GM23338 (cell line): Measurements from ENCODE around the gene CERS5. TPM values are rescaled to one million over a fixed set of nuclear protein-coding genes. Genes with fewer than 3 reads are reported as not detected.

Source experiments
- ATAC-seq: fragments of 200-7000 bp; cut with Tn5 transposase; 3 replicates; pipeline ENCODE4 v1.9.1; 2020
- DNase-seq: peaks from one replicate; pipeline ENCODE4 v3.0.0-alpha.2; 2015; ENCODE audit warnings: low spot score
- H2AFZ ChIP-seq: fragments of 200-600 bp; sonication (generic); 2 replicates; pipeline ENCODE4 v1.8.0; 2016; ENCODE audit warnings: antibody characterized with exemption, mild to moderate bottlenecking, moderate library complexity
- H3F3A ChIP-seq: fragments of 200-600 bp; sonication (generic); replicated peaks from 2 replicates; pipeline ENCODE4 v1.8.0; 2017; ENCODE audit warnings: antibody characterized with exemption, mixed run types, low read depth
- H3K27ac ChIP-seq: fragments of 200-600 bp; sonication (generic); 2 replicates; pipeline ENCODE4 v1.6.1; 2016; ENCODE audit warnings: low read depth
- H3K27me3 ChIP-seq: fragments of 200-600 bp; sonication (generic); 2 replicates; pipeline ENCODE4 v1.8.0; 2016; ENCODE audit warnings: mild to moderate bottlenecking, mixed run types, moderate library complexity; ENCODE audit not compliant: insufficient read depth
- H3K36me3 ChIP-seq: fragments of 200-600 bp; sonication (generic); 2 replicates; pipeline ENCODE4 v1.8.0; 2016; ENCODE audit warnings: mild to moderate bottlenecking; ENCODE audit not compliant: insufficient read depth
- H3K4me1 ChIP-seq: fragments of 200-600 bp; sonication (generic); 2 replicates; pipeline ENCODE4 v1.8.0; 2016; ENCODE audit warnings: mild to moderate bottlenecking, moderate library complexity; ENCODE audit not compliant: insufficient read depth
- H3K4me2 ChIP-seq: fragments of 200-600 bp; sonication (generic); 2 replicates; pipeline ENCODE4 v1.7.1; 2017; ENCODE audit warnings: mixed run types
- H3K4me3 ChIP-seq: fragments of 200-600 bp; sonication (generic); 2 replicates; pipeline ENCODE4 v1.6.1; 2016; ENCODE audit warnings: mixed run types
- H3K79me2 ChIP-seq: fragments of 200-600 bp; sonication (generic); replicated peaks from 2 replicates; pipeline ENCODE4 v1.8.0; 2017; ENCODE audit warnings: mild to moderate bottlenecking; ENCODE audit not compliant: insufficient read depth
- H3K9me2 ChIP-seq: fragments of 200-600 bp; sonication (generic); 2 replicates; pipeline ENCODE4 v1.8.0; 2017; ENCODE audit not compliant: insufficient read depth
- H4K20me1 ChIP-seq: fragments of 200-600 bp; sonication (generic); replicated peaks from 2 replicates; pipeline ENCODE4 v1.8.0; 2017; ENCODE audit warnings: mild to moderate bottlenecking; ENCODE audit not compliant: insufficient read depth
- H3K27ac Mint-ChIP-seq: 2 replicates; pipeline ENCODE4 v1.8.0; 2020; ENCODE audit warnings: inconsistent platforms, mild to moderate bottlenecking, moderate library complexity, mixed read lengths
- H3K27me3 Mint-ChIP-seq: 3 replicates; pipeline ENCODE4 v1.8.0; 2022; ENCODE audit warnings: low read depth, mild to moderate bottlenecking, moderate library complexity, mixed read lengths, inconsistent platforms; ENCODE audit not compliant: insufficient read depth, poor library complexity
- H3K36me3 Mint-ChIP-seq: 3 replicates; pipeline ENCODE4 v1.8.0; 2021; ENCODE audit warnings: low read depth, mild to moderate bottlenecking, inconsistent platforms, moderate library complexity, mixed read lengths
- H3K4me1 Mint-ChIP-seq: 3 replicates; pipeline ENCODE4 v1.8.0; 2020; ENCODE audit warnings: mild to moderate bottlenecking, inconsistent platforms, mixed read lengths
- H3K4me3 Mint-ChIP-seq: 3 replicates; pipeline ENCODE4 v1.8.0; 2021; ENCODE audit warnings: moderate library complexity, mild to moderate bottlenecking, inconsistent platforms, mixed read lengths
- H3K9me3 Mint-ChIP-seq: 3 replicates; pipeline ENCODE4 v1.8.0; 2020; ENCODE audit warnings: moderate library complexity, mild to moderate bottlenecking, inconsistent platforms, mixed read lengths
- EZH2phosphoT487 ChIP-seq: fragments of 200-600 bp; sonication (generic); IDR thresholded peaks from one replicate; pipeline ENCODE4 v1.8.1; 2018; ENCODE audit warnings: antibody characterized with exemption; ENCODE audit not compliant: unreplicated experiment
- NANOG ChIP-seq: IDR thresholded peaks from 2 replicates; pipeline ENCODE4 v1.6.1; 2016; ENCODE audit warnings: antibody characterized with exemption, borderline replicate concordance
- POLR2AphosphoS5 ChIP-seq: IDR thresholded peaks from 2 replicates; pipeline ENCODE4 v1.6.1; 2016; ENCODE audit warnings: antibody characterized with exemption, low read depth
- STAT1 ChIP-seq: IDR thresholded peaks from one replicate; pipeline ENCODE4 v1.6.1; 2016; ENCODE audit warnings: antibody characterized with exemption; ENCODE audit not compliant: unreplicated experiment
- ZNF331 ChIP-seq: fragments of 250-450 bp; sonication (Bioruptor Pico); IDR thresholded peaks from 2 replicates; pipeline ENCODE4 v1.5.0; 2020; ENCODE audit warnings: low read depth, mild to moderate bottlenecking, moderate library complexity
- polyA plus RNA-seq: library from polyadenylated mRNA; unstranded; fragments of >200 nt; fragmentation: Nextera tagmentation; extraction: Ambion mirVana; gene quantifications from 2 replicates; pipeline ENCODE4 v1.2.1, GENCODE V29; 2016
- total RNA-seq: library from RNA; depleted of rRNA; stranded (reverse); fragments of >200 nt; shearing (Covaris generic); gene quantifications from 2 replicates; pipeline ENCODE4 v1.2.3, GENCODE V29; 2014
- TF ChIP-seq, protein P1 (sequence below): IDR thresholded peaks from one replicate; pipeline ENCODE4 v1.6.1; 2018; ENCODE audit warnings: antibody characterized with exemption; ENCODE audit not compliant: unreplicated experiment
- TF ChIP-seq, protein P2 (sequence below), 2 experiments: fragments of 200-600 bp in 1 of 2; sonication (generic) in 1 of 2; conservative IDR thresholded peaks; 2 replicates each; pipeline versions ENCODE4 v1.5.1 to v1.6.1; 2016 to 2017; ENCODE audit warnings: antibody characterized with exemption in 2 of 2, low read depth in 2 of 2, mild to moderate bottlenecking in 2 of 2, moderate library complexity in 1 of 2
- TF ChIP-seq, protein P3 (sequence below): IDR thresholded peaks from 2 replicates; pipeline ENCODE4 v1.6.1; 2016; ENCODE audit warnings: antibody characterized with exemption
- TF ChIP-seq, protein P4 (sequence below): fragments of 250-450 bp; sonication (Bioruptor Pico); IDR thresholded peaks from 2 replicates; pipeline ENCODE4 v1.5.0; 2020; ENCODE audit warnings: mild to moderate bottlenecking, moderate library complexity

CERS5 gene
- total and polyA plus RNA-seq, 2 experiments from 2014 or later = 42.7 to 56.5 TPM

DNA sequence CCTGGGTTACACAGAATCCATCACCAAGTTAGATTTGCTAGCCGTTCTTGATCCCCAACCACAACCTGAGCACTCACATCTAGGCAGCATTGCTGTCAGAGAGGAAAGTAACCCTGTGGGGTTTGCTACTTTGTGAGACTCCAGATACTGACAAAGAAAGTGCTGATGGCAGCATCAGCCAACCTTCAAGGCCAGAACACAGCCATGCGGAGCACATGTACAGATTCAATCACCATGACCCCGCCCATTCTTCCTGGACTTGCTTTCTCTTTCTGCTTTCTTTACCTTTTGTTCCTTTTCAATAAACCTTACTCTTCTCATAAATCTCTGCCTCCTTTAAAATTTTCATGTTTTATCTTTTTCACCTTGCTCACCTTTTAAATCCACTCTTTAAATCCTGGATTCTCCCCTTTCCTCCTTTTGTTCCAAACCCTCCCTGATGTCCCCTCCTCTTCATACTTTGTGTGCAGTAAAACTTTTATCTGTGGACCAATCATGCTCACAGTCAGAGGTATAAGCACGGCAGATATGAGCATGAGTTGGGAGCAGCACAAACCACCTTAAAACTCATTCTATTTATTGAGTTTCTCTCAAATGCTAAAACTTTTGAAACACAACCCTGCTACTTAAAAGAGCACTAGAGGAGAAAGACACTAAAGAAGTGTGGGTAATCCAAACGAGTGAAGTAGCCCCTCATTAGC, 21.9 kb upstream of the CERS5 start:
- no peak overlapping the region for H3K4me2 ChIP-seq
- no peaks in the 10 kb centered on the region for H3K36me3 ChIP-seq
- ATAC-seq (no peak), DNase-seq (no peak)
- H3K27ac ChIP-seq = no peak overlapping the region; the same call in 1 of the 2 replicates
- peaks cover 5% of the 10 kb centered on the region for H3K4me1 Mint-ChIP-seq
- no peak overlapping the region for H3K4me3 Mint-ChIP-seq
- no peaks in the 10 kb centered on the region for H3F3A ChIP-seq
- no peak overlapping the region for H2AFZ ChIP-seq
- H4K20me1 ChIP-seq = no peaks in the 10 kb centered on the region
- H3K4me1 ChIP-seq = no peaks in the 10 kb centered on the region
- H3K27me3 Mint-ChIP-seq = no peaks in the 10 kb centered on the region
- no peaks in the 10 kb centered on the region for H3K79me2 ChIP-seq
- TF ChIP-seq, protein P1, sequence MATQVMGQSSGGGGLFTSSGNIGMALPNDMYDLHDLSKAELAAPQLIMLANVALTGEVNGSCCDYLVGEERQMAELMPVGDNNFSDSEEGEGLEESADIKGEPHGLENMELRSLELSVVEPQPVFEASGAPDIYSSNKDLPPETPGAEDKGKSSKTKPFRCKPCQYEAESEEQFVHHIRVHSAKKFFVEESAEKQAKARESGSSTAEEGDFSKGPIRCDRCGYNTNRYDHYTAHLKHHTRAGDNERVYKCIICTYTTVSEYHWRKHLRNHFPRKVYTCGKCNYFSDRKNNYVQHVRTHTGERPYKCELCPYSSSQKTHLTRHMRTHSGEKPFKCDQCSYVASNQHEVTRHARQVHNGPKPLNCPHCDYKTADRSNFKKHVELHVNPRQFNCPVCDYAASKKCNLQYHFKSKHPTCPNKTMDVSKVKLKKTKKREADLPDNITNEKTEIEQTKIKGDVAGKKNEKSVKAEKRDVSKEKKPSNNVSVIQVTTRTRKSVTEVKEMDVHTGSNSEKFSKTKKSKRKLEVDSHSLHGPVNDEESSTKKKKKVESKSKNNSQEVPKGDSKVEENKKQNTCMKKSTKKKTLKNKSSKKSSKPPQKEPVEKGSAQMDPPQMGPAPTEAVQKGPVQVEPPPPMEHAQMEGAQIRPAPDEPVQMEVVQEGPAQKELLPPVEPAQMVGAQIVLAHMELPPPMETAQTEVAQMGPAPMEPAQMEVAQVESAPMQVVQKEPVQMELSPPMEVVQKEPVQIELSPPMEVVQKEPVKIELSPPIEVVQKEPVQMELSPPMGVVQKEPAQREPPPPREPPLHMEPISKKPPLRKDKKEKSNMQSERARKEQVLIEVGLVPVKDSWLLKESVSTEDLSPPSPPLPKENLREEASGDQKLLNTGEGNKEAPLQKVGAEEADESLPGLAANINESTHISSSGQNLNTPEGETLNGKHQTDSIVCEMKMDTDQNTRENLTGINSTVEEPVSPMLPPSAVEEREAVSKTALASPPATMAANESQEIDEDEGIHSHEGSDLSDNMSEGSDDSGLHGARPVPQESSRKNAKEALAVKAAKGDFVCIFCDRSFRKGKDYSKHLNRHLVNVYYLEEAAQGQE = no peak
- TF ChIP-seq STAT1 (no peak), EZH2phosphoT487 (no peak), ZNF331 (CRISPR knock-in tag) (no peak), POLR2AphosphoS5 (no peak), NANOG (no peak)
- TF ChIP-seq, protein P2, sequence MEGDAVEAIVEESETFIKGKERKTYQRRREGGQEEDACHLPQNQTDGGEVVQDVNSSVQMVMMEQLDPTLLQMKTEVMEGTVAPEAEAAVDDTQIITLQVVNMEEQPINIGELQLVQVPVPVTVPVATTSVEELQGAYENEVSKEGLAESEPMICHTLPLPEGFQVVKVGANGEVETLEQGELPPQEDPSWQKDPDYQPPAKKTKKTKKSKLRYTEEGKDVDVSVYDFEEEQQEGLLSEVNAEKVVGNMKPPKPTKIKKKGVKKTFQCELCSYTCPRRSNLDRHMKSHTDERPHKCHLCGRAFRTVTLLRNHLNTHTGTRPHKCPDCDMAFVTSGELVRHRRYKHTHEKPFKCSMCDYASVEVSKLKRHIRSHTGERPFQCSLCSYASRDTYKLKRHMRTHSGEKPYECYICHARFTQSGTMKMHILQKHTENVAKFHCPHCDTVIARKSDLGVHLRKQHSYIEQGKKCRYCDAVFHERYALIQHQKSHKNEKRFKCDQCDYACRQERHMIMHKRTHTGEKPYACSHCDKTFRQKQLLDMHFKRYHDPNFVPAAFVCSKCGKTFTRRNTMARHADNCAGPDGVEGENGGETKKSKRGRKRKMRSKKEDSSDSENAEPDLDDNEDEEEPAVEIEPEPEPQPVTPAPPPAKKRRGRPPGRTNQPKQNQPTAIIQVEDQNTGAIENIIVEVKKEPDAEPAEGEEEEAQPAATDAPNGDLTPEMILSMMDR (conservative IDR thresholded peaks at IDR 0.05; ENCODE audit: low read depth in 2 of 2) = no peak
- TF ChIP-seq, protein P3, sequence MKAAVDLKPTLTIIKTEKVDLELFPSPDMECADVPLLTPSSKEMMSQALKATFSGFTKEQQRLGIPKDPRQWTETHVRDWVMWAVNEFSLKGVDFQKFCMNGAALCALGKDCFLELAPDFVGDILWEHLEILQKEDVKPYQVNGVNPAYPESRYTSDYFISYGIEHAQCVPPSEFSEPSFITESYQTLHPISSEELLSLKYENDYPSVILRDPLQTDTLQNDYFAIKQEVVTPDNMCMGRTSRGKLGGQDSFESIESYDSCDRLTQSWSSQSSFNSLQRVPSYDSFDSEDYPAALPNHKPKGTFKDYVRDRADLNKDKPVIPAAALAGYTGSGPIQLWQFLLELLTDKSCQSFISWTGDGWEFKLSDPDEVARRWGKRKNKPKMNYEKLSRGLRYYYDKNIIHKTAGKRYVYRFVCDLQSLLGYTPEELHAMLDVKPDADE = no peak
- TF ChIP-seq, protein P4, sequence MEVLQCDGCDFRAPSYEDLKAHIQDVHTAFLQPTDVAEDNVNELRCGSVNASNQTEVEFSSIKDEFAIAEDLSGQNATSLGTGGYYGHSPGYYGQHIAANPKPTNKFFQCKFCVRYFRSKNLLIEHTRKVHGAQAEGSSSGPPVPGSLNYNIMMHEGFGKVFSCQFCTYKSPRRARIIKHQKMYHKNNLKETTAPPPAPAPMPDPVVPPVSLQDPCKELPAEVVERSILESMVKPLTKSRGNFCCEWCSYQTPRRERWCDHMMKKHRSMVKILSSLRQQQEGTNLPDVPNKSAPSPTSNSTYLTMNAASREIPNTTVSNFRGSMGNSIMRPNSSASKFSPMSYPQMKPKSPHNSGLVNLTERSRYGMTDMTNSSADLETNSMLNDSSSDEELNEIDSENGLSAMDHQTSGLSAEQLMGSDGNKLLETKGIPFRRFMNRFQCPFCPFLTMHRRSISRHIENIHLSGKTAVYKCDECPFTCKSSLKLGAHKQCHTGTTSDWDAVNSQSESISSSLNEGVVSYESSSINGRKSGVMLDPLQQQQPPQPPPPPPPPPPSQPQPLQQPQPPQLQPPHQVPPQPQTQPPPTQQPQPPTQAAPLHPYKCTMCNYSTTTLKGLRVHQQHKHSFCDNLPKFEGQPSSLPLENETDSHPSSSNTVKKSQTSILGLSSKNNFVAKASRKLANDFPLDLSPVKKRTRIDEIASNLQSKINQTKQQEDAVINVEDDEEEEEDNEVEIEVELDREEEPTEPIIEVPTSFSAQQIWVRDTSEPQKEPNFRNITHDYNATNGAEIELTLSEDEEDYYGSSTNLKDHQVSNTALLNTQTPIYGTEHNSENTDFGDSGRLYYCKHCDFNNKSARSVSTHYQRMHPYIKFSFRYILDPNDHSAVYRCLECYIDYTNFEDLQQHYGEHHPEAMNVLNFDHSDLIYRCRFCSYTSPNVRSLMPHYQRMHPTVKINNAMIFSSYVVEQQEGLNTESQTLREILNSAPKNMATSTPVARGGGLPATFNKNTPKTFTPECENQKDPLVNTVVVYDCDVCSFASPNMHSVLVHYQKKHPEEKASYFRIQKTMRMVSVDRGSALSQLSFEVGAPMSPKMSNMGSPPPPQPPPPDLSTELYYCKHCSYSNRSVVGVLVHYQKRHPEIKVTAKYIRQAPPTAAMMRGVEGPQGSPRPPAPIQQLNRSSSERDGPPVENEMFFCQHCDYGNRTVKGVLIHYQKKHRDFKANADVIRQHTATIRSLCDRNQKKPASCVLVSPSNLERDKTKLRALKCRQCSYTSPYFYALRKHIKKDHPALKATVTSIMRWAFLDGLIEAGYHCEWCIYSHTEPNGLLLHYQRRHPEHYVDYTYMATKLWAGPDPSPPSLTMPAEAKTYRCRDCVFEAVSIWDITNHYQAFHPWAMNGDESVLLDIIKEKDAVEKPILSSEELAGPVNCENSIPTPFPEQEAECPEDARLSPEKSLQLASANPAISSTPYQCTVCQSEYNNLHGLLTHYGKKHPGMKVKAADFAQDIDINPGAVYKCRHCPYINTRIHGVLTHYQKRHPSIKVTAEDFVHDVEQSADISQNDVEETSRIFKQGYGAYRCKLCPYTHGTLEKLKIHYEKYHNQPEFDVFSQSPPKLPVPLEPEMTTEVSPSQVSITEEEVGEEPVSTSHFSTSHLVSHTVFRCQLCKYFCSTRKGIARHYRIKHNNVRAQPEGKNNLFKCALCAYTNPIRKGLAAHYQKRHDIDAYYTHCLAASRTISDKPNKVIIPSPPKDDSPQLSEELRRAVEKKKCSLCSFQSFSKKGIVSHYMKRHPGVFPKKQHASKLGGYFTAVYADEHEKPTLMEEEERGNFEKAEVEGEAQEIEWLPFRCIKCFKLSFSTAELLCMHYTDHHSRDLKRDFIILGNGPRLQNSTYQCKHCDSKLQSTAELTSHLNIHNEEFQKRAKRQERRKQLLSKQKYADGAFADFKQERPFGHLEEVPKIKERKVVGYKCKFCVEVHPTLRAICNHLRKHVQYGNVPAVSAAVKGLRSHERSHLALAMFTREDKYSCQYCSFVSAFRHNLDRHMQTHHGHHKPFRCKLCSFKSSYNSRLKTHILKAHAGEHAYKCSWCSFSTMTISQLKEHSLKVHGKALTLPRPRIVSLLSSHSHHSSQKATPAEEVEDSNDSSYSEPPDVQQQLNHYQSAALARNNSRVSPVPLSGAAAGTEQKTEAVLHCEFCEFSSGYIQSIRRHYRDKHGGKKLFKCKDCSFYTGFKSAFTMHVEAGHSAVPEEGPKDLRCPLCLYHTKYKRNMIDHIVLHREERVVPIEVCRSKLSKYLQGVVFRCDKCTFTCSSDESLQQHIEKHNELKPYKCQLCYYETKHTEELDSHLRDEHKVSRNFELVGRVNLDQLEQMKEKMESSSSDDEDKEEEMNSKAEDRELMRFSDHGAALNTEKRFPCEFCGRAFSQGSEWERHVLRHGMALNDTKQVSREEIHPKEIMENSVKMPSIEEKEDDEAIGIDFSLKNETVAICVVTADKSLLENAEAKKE (CRISPR knock-in tag) = no peak
- peaks cover 19% of the 10 kb centered on the region; the same call in 2 of the 3 replicates for H3K36me3 Mint-ChIP-seq
- H3K27ac Mint-ChIP-seq = no peak overlapping the region
- H3K9me3 Mint-ChIP-seq = no peaks in the 10 kb centered on the region
- H3K9me2 ChIP-seq = no peaks in the 10 kb centered on the region
- H3K27me3 ChIP-seq = no peaks in the 10 kb centered on the region
- H3K4me3 ChIP-seq = no peak overlapping the region
